GM18517 (cell line): ENCODE measurements around the gene NPHP4.
"Not testable (repeated sequence)": the region's sequence is repeated elsewhere in the genome, so short reads cannot be mapped to it uniquely, and the experiment has no call there.

Experiments
- ATAC-seq: cut with Tn5 transposase; IDR thresholded peaks from one replicate; pipeline ENCODE4 v1.9.1; 2021; ENCODE audit warnings: mild to moderate bottlenecking, moderate library complexity; ENCODE audit not compliant: unreplicated experiment

The NPHP4 gene

GRCh38 chr1:6024376-6024775 is 32.2 kb upstream of the NPHP4 start:
- ATAC-seq: no peak

- ATAC-seq: no peak
These were observed 31.1 kb upstream of the NPHP4 start for GRCh38 chr1:6023346-6023745.

- ATAC-seq: no peak
These were observed 30.0 kb upstream of the NPHP4 start for GRCh38 chr1:6022193-6022592.

- ATAC-seq: no peak
These were observed 27.1 kb upstream of the NPHP4 start for GRCh38 chr1:6019166-6019845.

GRCh38 chr1:6017654-6018053 is 25.4 kb upstream of the NPHP4 start:
- ATAC-seq: not testable (repeated sequence)

GRCh38 chr1:6016191-6016865 is 24.1 kb upstream of the NPHP4 start:
- ATAC-seq: no peak

GRCh38 chr1:6014130-6014999 is 22.1 kb upstream of the NPHP4 start:
- ATAC-seq: no peak

- ATAC-seq: no peak
These were observed 21.3 kb upstream of the NPHP4 start for GRCh38 chr1:6013491-6013890.

- no peak for ATAC-seq
These were observed 20.5 kb upstream of the NPHP4 start for GRCh38 chr1:6012529-6013318.

- ATAC-seq: no peak
These were observed 19.7 kb upstream of the NPHP4 start for GRCh38 chr1:6011946-6012258.

- ATAC-seq: no peak
These were observed 19.1 kb upstream of the NPHP4 start for GRCh38 chr1:6011161-6011945.

GRCh38 chr1:6010554-6010953 is 18.3 kb upstream of the NPHP4 start:
- ATAC-seq: no peak

- no peak for ATAC-seq
These were observed 17.2 kb upstream of the NPHP4 start for GRCh38 chr1:6009120-6010040.

- no peak for ATAC-seq
These were observed 16.5 kb upstream of the NPHP4 start for GRCh38 chr1:6008696-6009095.

GRCh38 chr1:6008084-6008415 is 15.8 kb upstream of the NPHP4 start:
- ATAC-seq: no peak

- ATAC-seq: no peak
These were observed 15.3 kb upstream of the NPHP4 start for GRCh38 chr1:6007318-6008083.

GRCh38 chr1:6006882-6007281 is 14.7 kb upstream of the NPHP4 start:
- no peak for ATAC-seq

GRCh38 chr1:6005276-6005917 is 13.2 kb upstream of the NPHP4 start:
- ATAC-seq: no peak
